Measurements from ENCODE around the gene STXBP3. TPM values are rescaled to one million over a fixed set of nuclear protein-coding genes. Genes with fewer than 3 reads are reported as not detected.

Gene STXBP3
- total and polyA plus RNA-seq, 3 donors from 2014 or later, result 22.7 to 71.8 (median 59.6) TPM

GRCh38 chr1:108854221-108855019 is 107.9 kb downstream of the STXBP3 start:
- no peak for DNase-seq
- H3K4me1 ChIP-seq, result no peaks in the 10 kb centered on the region
- H3K9me3 ChIP-seq, result no peaks in the 10 kb centered on the region
- intact Hi-C loops (cut with DNase I; ENCODE audit: low total_unique reads), result no loop called here
- WGBS, 2 donors, result 79 to 84% methylated on average over 3 of the region's 3 CpGs
- no peak overlapping the region for H3K4me3 ChIP-seq
- no peaks in the 10 kb centered on the region for H3K27me3 ChIP-seq
- TF ChIP-seq POLR2A (IDR thresholded peaks at IDR 0.05) (no peak), CTCF (IDR thresholded peaks at IDR 0.05) (no peak)
- H3K27ac ChIP-seq, result no peak overlapping the region
- H3K36me3 ChIP-seq (ENCODE audit: low read depth, missing control alignments), result no peaks in the 10 kb centered on the region

GRCh38 chr1:108856994-108857393 is 110.5 kb downstream of the STXBP3 start, which contains the start of gene AKNAD1:
TSS of gene AKNAD1 (minus strand) at chr1:108857094. CDS start at chr1:108852664, 4,430 bp downstream.
- intact Hi-C loops (cut with DNase I; ENCODE audit: low total_unique reads), result no loop called here
- no peaks in the 10 kb centered on the region for H3K4me1 ChIP-seq
- H3K27me3 ChIP-seq, result no peaks in the 10 kb centered on the region
- no peak for DNase-seq
- H3K9me3 ChIP-seq, result no peaks in the 10 kb centered on the region
- no peak within 1 kb of the TSS for H3K4me3 ChIP-seq
- WGBS, 2 donors, result 92 to 95% methylated on average over 1 of the region's 1 CpG
- H3K27ac ChIP-seq, result no peak within 1 kb of the TSS
- TF ChIP-seq POLR2A (IDR thresholded peaks at IDR 0.05), result no peak
- no peak for TF ChIP-seq CTCF (IDR thresholded peaks at IDR 0.05)
- H3K36me3 ChIP-seq (ENCODE audit: low read depth, missing control alignments), result no peaks in the 10 kb centered on the region

GRCh38 chr1:108858230-108858950 is 111.9 kb downstream of the STXBP3 start:
- intact Hi-C loops (cut with DNase I; ENCODE audit: low total_unique reads), result no loop called here
- Histone ChIP-seq H3K36me3 (ENCODE audit: low read depth, missing control alignments) (no peaks in the 10 kb centered on the region), H3K4me1 (no peaks in the 10 kb centered on the region), H3K27ac (no peak overlapping the region), H3K27me3 (no peaks in the 10 kb centered on the region), H3K4me3 (no peak overlapping the region), H3K9me3 (no peaks in the 10 kb centered on the region)
- no peak for TF ChIP-seq CTCF (IDR thresholded peaks at IDR 0.05)
- DNase-seq, result no peak
- WGBS, 2 donors, result 65 to 74% methylated on average over 6 of the region's 6 CpGs

Other genes starting within 250 kb of the STXBP3 start
- gene EEIG2, start 186.6 kb upstream of the STXBP3 start, total RNA-seq, result 10 to 100 TPM; 14.7 to 20.6 TPM
- 11.6 TPM for gene EEIG2, start 186.6 kb upstream of the STXBP3 start, polyA plus RNA-seq (ENCODE audit: insufficient read depth, low read depth, low replicate concordance)
- gene HENMT1, start 85.6 kb upstream of the STXBP3 start, total RNA-seq, result 10 to 100 TPM; 70.9 to 72.0 TPM
- 126 TPM for gene HENMT1, start 85.6 kb upstream of the STXBP3 start, polyA plus RNA-seq (ENCODE audit: insufficient read depth, low read depth, low replicate concordance)
- 10 to 100 TPM; 28.1 to 29.0 TPM for gene PRPF38B, start 54.4 kb upstream of the STXBP3 start, total RNA-seq
- gene PRPF38B, start 54.4 kb upstream of the STXBP3 start, polyA plus RNA-seq (ENCODE audit: insufficient read depth, low read depth, low replicate concordance), result 8.6 TPM
- 10 to 100 TPM in 1 of 2 donors, 1 to 10 TPM in 1; 7.6 to 11.2 TPM for gene FNDC7, start 33.8 kb upstream of the STXBP3 start, total RNA-seq
- 3.2 TPM for gene FNDC7, start 33.8 kb upstream of the STXBP3 start, polyA plus RNA-seq (ENCODE audit: insufficient read depth, low read depth, low replicate concordance)
- 1 to 10 TPM; 3.8 to 8.1 TPM for gene AKNAD1, start 110.4 kb downstream of the STXBP3 start, total RNA-seq
- gene AKNAD1, start 110.4 kb downstream of the STXBP3 start, polyA plus RNA-seq (ENCODE audit: insufficient read depth, low read depth, low replicate concordance), result 9.8 TPM
- gene GPSM2, start 130.3 kb downstream of the STXBP3 start, total RNA-seq, result 10 to 100 TPM; 18.1 to 19.4 TPM
- gene GPSM2, start 130.3 kb downstream of the STXBP3 start, polyA plus RNA-seq (ENCODE audit: insufficient read depth, low read depth, low replicate concordance), result 20.8 TPM
- 10 to 100 TPM; 23.6 to 34.6 TPM for gene CLCC1, start 216.8 kb downstream of the STXBP3 start, total RNA-seq
- gene CLCC1, start 216.8 kb downstream of the STXBP3 start, polyA plus RNA-seq (ENCODE audit: insufficient read depth, low read depth, low replicate concordance), result 16.4 TPM